Panc1 (cell line): Measurements from ENCODE around the gene RAB1B. TPM values are rescaled to one million over a fixed set of nuclear protein-coding genes. Genes with fewer than 3 reads are reported as not detected.

ENCODE experiments used
- ATAC-seq: fragments of 200-7000 bp; cut with Tn5 transposase; 2 replicates; pipeline ENCODE4 v1.9.1; 2020; ENCODE audit warnings: mild to moderate bottlenecking, moderate library complexity
- BruUV-seq: library from RNA; stranded (reverse); fragments of 400-500 nt; replicated peaks from 2 replicates; lab custom pipeline; 2021; lab: Mats Ljungman, UMichigan
- CTCF ChIA-PET: fragments of 300-600 bp; sonication (Branson Sonifier 250); formaldehyde crosslinking; loops from one replicate; lab custom pipeline; 2022; ENCODE audit warnings: antibody characterized with exemption; lab: Charles Lee
- POLR2A ChIA-PET: fragments of 300-600 bp; sonication (Branson Sonifier 250); formaldehyde crosslinking; loops from one replicate; lab custom pipeline; 2022; ENCODE audit warnings: antibody characterized with exemption; lab: Charles Lee
- DNase-seq: peaks from one replicate; pipeline ENCODE4 v3.0.0-alpha.2; 2010; ENCODE audit warnings: low read depth, low spot score
- H3K27ac ChIP-seq: 2 replicates; pipeline ENCODE4 v1.5.1; 2011; ENCODE audit warnings: mild to moderate bottlenecking, low read length, inconsistent platforms
- H3K27me3 ChIP-seq: fragments of 200-500 bp; sonication (Bioruptor generic); 2 replicates; pipeline ENCODE4 v1.6.0; 2014; ENCODE audit warnings: low read length, inconsistent platforms; ENCODE audit not compliant: control insufficient read depth, insufficient read depth
- H3K36me3 ChIP-seq: fragments of 200-500 bp; sonication (Bioruptor generic); 2 replicates; pipeline ENCODE4 v1.5.1; 2014; ENCODE audit warnings: inconsistent platforms, mild to moderate bottlenecking, low read length, moderate library complexity; ENCODE audit not compliant: control insufficient read depth, insufficient read depth
- H3K4me1 ChIP-seq: 2 replicates; pipeline ENCODE4 v1.5.1; 2011; ENCODE audit warnings: inconsistent platforms, mild to moderate bottlenecking, low read length, moderate library complexity; ENCODE audit not compliant: control insufficient read depth, insufficient read depth
- H3K4me3 ChIP-seq, 2 experiments: 2 replicates each; pipeline ENCODE4 v1.5.1; 2011 to 2012; ENCODE audit warnings: low read depth in 2 of 2, low read length in 2 of 2, mild to moderate bottlenecking in 2 of 2, inconsistent platforms in 1 of 2, moderate library complexity in 1 of 2
- H3K9me3 ChIP-seq: fragments of 200-500 bp; sonication (Bioruptor generic); 2 replicates; pipeline ENCODE4 v1.5.1; 2014; ENCODE audit warnings: low read depth, mild to moderate bottlenecking, inconsistent platforms, low read length, moderate library complexity; ENCODE audit not compliant: control insufficient read depth, insufficient read depth
- POLR2AphosphoS5 ChIP-seq: IDR thresholded peaks from 2 replicates; pipeline ENCODE4 v1.6.1; 2012; ENCODE audit warnings: mild to moderate bottlenecking, low read depth, low read length, moderate library complexity
- SIN3A ChIP-seq: IDR thresholded peaks from 2 replicates; pipeline ENCODE4 v1.6.1; 2012; ENCODE audit warnings: low read depth, mild to moderate bottlenecking, low read length, moderate library complexity, borderline replicate concordance; ENCODE audit not compliant: insufficient read depth
- TCF7L2 ChIP-seq: IDR thresholded peaks from 2 replicates; pipeline ENCODE4 v1.6.1; 2011; ENCODE audit warnings: mild to moderate bottlenecking, low read depth, low read length, inconsistent platforms
- in situ Hi-C: cut with HindIII; loops from 2 replicates; pipeline ENCODE4 v1.10.0; 2016; ENCODE audit warnings: low sequenced_read_pairs, low pct_unique_long_range_greater_than_20kb
- intact Hi-C: fragments of 100-400 bp; cut with micrococcal nuclease; formaldehyde crosslinking; loops from one replicate; pipeline ENCODE4 v1.10.0; 2022; ENCODE audit not compliant: unreplicated experiment
- total RNA-seq: library from RNA; stranded (reverse); gene quantifications from one replicate; pipeline ENCODE4 v1.2.1, GENCODE V29; 2021; ENCODE audit not compliant: unreplicated experiment
- TF ChIP-seq, protein P1 (sequence below), 2 experiments: IDR thresholded peaks; 2 replicates each; pipeline ENCODE4 v1.6.1; 2011 to 2012; ENCODE audit warnings: low read depth in 2 of 2, control low read depth in 1 of 2, low read length in 1 of 2, mild to moderate bottlenecking in 1 of 2, moderate library complexity in 1 of 2; ENCODE audit not compliant: insufficient read depth in 1 of 2
- TF ChIP-seq, protein P2 (sequence below): fragments of 450-650 bp; IDR thresholded peaks from 2 replicates; pipeline ENCODE4 v1.5.1; 2017; ENCODE audit warnings: mild to moderate bottlenecking

The RAB1B gene
- total RNA-seq, 1 experiment from 2014 or later = 256 TPM

DNA sequence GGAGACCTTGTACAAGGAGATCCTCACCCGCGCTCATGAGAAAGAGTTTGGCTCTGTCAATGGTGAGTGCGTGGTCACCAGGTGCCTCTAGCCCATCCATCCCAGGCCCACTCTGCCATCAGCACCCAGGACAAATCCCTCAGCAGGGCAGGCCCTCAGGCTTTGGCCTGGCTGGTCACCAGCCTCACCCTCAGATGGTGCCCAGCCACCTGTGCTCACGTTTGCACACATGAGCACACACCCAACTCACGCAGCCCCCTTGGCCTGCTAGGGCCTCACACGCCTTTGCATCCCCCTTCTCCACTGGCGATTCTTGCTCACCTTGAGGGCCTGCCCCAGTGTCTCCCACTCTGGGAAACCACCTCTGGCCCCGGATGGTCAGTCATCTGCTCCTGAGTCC is 4.1 kb upstream of the RAB1B start:
- DNase-seq (no peak), ATAC-seq (no peak)
- intact Hi-C loops = no loop called here
- in situ Hi-C loops = no loop called here
- Histone ChIP-seq H3K36me3 (0 out of 2 replicates have a peak, but pooled peaks cover 4% of the 10 kb centered on the region), H3K27me3 (no peaks in the 10 kb centered on the region), H3K4me1 (peaks cover 12% of the 10 kb centered on the region), H3K4me3 (no peak overlapping the region), H3K9me3 (no peaks in the 10 kb centered on the region), H3K27ac (no peak overlapping the region)
- TF ChIP-seq SIN3A (no peak), POLR2AphosphoS5 (no peak), TCF7L2 (no peak)
- TF ChIP-seq, protein P1, sequence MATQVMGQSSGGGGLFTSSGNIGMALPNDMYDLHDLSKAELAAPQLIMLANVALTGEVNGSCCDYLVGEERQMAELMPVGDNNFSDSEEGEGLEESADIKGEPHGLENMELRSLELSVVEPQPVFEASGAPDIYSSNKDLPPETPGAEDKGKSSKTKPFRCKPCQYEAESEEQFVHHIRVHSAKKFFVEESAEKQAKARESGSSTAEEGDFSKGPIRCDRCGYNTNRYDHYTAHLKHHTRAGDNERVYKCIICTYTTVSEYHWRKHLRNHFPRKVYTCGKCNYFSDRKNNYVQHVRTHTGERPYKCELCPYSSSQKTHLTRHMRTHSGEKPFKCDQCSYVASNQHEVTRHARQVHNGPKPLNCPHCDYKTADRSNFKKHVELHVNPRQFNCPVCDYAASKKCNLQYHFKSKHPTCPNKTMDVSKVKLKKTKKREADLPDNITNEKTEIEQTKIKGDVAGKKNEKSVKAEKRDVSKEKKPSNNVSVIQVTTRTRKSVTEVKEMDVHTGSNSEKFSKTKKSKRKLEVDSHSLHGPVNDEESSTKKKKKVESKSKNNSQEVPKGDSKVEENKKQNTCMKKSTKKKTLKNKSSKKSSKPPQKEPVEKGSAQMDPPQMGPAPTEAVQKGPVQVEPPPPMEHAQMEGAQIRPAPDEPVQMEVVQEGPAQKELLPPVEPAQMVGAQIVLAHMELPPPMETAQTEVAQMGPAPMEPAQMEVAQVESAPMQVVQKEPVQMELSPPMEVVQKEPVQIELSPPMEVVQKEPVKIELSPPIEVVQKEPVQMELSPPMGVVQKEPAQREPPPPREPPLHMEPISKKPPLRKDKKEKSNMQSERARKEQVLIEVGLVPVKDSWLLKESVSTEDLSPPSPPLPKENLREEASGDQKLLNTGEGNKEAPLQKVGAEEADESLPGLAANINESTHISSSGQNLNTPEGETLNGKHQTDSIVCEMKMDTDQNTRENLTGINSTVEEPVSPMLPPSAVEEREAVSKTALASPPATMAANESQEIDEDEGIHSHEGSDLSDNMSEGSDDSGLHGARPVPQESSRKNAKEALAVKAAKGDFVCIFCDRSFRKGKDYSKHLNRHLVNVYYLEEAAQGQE (IDR thresholded peaks at IDR 0.05; ENCODE audit: insufficient read depth in 1 of 2, low read depth in 2 of 2, low read length in 1 of 2) = no peak
- TF ChIP-seq, protein P2, sequence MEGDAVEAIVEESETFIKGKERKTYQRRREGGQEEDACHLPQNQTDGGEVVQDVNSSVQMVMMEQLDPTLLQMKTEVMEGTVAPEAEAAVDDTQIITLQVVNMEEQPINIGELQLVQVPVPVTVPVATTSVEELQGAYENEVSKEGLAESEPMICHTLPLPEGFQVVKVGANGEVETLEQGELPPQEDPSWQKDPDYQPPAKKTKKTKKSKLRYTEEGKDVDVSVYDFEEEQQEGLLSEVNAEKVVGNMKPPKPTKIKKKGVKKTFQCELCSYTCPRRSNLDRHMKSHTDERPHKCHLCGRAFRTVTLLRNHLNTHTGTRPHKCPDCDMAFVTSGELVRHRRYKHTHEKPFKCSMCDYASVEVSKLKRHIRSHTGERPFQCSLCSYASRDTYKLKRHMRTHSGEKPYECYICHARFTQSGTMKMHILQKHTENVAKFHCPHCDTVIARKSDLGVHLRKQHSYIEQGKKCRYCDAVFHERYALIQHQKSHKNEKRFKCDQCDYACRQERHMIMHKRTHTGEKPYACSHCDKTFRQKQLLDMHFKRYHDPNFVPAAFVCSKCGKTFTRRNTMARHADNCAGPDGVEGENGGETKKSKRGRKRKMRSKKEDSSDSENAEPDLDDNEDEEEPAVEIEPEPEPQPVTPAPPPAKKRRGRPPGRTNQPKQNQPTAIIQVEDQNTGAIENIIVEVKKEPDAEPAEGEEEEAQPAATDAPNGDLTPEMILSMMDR = no peak
- BruUV-seq = no TSS peak
- ChIA-PET CTCF (interaction anchor here (0.6 kb wide), 1 partner anchor 183 kb away, joined by 11 read pairs; no protein-coding TSS in a partner anchor), POLR2A (no interaction called here)

DNA sequence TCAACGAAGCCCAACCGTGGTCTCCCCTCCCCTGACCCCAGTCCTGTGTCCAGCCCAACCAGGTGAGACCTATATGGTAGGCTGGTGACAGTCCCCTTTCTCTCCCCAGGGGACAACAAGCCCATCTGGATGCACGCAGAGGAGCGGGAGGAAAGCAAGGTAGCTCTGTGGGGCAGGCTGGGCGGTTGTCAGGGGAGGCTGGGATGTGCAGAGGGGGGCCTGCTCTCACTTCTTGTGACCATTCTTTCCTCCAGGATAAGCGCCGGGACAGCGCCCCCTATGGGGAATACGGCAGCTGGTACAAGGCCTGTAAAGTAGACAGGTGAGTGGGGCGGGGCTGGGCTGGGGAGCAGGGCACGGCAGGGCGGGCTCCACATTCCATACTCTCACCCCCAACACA is 3.5 kb upstream of the RAB1B start:
- in situ Hi-C loops (no loop called here), intact Hi-C loops (no loop called here)
- no peak for DNase-seq
- Histone ChIP-seq H3K27me3 (no peaks in the 10 kb centered on the region), H3K4me1 (peaks cover 12% of the 10 kb centered on the region), H3K36me3 (0 out of 2 replicates have a peak, but pooled peaks cover 4% of the 10 kb centered on the region), H3K27ac (no peak overlapping the region), H3K4me3 (no peak overlapping the region), H3K9me3 (no peaks in the 10 kb centered on the region)
- TF ChIP-seq TCF7L2 (no peak), POLR2AphosphoS5 (no peak)
- TF ChIP-seq, protein P1 (IDR thresholded peaks at IDR 0.05; ENCODE audit: insufficient read depth in 1 of 2, low read depth in 2 of 2, low read length in 1 of 2) = no peak
- TF ChIP-seq, protein P2 = peak; percentile 84; the same call in 1 of the 2 replicates
- ChIA-PET CTCF (interaction anchor here (0.6 kb wide), 1 partner anchor 183 kb away, joined by 11 read pairs; no protein-coding TSS in a partner anchor), POLR2A (no interaction called here)
- ATAC-seq = no peak
- no TSS peak for BruUV-seq
